ENCODE measurements around the gene DSCAM.

DNA sequence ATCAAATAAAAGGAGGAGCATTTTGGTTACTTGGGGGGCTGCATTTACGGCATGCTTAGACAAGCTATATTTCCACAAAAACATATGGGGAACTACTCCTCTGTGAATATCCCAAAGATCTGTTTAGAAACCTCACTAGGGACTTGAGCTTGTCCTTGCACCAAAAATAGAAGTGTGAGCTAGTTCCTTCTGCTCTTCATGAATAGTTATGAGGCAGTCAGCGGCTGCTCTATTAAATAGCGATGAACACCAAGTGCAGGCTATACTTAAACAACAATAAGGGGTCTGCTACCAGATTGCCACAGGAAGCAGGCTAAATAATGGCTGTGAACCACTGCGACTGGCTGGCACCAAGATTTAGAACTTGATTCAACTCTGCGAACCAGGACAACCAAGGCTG lies 789.6 kb downstream of the DSCAM start:
- TF ChIP-seq, protein P1, sequence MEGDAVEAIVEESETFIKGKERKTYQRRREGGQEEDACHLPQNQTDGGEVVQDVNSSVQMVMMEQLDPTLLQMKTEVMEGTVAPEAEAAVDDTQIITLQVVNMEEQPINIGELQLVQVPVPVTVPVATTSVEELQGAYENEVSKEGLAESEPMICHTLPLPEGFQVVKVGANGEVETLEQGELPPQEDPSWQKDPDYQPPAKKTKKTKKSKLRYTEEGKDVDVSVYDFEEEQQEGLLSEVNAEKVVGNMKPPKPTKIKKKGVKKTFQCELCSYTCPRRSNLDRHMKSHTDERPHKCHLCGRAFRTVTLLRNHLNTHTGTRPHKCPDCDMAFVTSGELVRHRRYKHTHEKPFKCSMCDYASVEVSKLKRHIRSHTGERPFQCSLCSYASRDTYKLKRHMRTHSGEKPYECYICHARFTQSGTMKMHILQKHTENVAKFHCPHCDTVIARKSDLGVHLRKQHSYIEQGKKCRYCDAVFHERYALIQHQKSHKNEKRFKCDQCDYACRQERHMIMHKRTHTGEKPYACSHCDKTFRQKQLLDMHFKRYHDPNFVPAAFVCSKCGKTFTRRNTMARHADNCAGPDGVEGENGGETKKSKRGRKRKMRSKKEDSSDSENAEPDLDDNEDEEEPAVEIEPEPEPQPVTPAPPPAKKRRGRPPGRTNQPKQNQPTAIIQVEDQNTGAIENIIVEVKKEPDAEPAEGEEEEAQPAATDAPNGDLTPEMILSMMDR (conservative IDR thresholded peaks at IDR 0.05 in 1 of 2, IDR thresholded peaks at IDR 0.05 in 1 of 2; ENCODE audit: low read depth in 1 of 2, low read length in 2 of 2), result no peak
- TF ChIP-seq EZH2 (IDR thresholded peaks at IDR 0.05; ENCODE audit: low read length, missing control alignments), result no peak
